ENCODE measurements around the gene ZBTB4. TPM values are rescaled to one million over a fixed set of nuclear protein-coding genes. Genes with fewer than 3 reads are reported as not detected.

Gene ZBTB4
- total and polyA plus RNA-seq, 12 donors: 17.8 to 80.1 (median 68.2) TPM

DNA sequence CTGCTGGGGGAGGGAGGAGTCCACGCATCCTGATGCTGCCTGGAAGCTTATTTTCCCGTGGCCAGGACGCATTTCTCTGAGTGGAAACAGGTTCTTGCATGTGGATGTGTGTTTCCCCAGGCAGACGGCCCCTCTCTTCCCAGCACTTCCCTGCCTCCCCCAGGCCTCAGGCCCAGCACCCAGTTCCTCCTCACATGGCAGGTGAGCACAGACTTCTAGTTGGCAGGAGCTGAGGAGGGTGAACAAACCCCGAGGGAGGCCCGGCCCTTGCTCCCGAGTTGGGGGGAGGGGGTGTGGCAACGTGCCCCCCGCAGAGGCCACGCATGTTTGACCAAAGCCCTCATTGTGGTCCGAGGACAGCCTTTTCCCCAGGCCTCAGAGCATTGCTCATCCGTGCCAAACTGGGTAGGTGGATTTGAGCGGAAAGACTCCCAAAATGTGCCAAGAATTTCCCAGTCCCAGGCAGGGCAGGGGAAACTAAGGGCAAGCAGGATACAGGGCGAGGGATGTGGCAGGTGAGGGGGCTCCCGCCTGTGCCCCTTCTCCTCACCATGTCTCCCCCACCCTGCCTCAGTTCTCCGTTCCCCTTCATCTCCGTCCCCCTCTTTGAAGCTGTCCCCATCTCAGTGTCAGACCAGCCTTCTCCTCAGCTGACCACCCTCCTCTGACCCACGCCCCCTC is 60.8 kb downstream of the ZBTB4 start:
- Histone ChIP-seq H3K4me1 (no peaks in the 10 kb centered on the region), H3K27me3 (no peaks in the 10 kb centered on the region), H3K27ac (no peak overlapping the region), H3K9me3 (no peaks in the 10 kb centered on the region), H3K4me3 (no peak overlapping the region), H3K36me3 (peaks cover 0 to 10% (median 0%) of the 10 kb centered on the region in 9 donors)
- ATAC-seq (no peak), DNase-seq (no peak)
- TF ChIP-seq, protein P1, sequence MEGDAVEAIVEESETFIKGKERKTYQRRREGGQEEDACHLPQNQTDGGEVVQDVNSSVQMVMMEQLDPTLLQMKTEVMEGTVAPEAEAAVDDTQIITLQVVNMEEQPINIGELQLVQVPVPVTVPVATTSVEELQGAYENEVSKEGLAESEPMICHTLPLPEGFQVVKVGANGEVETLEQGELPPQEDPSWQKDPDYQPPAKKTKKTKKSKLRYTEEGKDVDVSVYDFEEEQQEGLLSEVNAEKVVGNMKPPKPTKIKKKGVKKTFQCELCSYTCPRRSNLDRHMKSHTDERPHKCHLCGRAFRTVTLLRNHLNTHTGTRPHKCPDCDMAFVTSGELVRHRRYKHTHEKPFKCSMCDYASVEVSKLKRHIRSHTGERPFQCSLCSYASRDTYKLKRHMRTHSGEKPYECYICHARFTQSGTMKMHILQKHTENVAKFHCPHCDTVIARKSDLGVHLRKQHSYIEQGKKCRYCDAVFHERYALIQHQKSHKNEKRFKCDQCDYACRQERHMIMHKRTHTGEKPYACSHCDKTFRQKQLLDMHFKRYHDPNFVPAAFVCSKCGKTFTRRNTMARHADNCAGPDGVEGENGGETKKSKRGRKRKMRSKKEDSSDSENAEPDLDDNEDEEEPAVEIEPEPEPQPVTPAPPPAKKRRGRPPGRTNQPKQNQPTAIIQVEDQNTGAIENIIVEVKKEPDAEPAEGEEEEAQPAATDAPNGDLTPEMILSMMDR (IDR thresholded peaks at IDR 0.05): no peak
- 73 to 78% methylated on average over 18 of the region's 18 CpGs for WGBS, 2 donors
- intact Hi-C loops (cut with DNase I): no loop called here

DNA sequence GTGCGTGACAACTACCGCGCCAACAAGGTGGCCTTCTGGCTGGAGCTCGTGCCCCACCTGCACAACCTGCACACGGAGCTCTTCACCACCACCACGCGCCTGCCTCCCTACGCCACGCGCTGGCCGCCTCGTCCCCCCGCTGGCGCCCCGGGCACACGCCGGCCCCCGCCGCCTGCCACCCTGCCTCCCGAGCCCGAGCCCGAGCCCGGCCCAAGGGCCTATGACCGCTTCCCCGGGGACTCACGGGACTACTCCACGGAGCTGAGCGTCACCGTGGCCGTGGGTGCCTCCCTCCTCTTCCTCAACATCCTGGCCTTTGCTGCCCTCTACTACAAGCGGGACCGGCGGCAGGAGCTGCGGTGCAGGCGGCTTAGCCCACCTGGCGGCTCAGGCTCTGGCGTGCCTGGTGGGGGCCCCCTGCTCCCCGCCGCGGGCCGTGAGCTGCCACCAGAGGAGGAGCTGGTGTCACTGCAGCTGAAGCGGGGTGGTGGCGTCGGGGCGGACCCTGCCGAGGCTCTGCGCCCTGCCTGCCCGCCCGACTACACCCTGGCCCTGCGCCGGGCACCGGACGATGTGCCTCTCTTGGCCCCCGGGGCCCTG is 62.3 kb downstream of the ZBTB4 start:
- DNase-seq (no peak), ATAC-seq (no peak)
- TF ChIP-seq, protein P1 (IDR thresholded peaks at IDR 0.05): no peak
- Histone ChIP-seq H3K4me1 (no peaks in the 10 kb centered on the region), H3K27ac (no peak overlapping the region), H3K36me3 (peaks cover 0 to 10% (median 0%) of the 10 kb centered on the region in 9 donors), H3K9me3 (no peaks in the 10 kb centered on the region), H3K27me3 (no peaks in the 10 kb centered on the region), H3K4me3 (no peak overlapping the region)
- 95 to 96% methylated on average over 49 to 54 of the region's 54 CpGs for WGBS, 2 donors
- intact Hi-C loops (cut with DNase I): no loop called here

DNA sequence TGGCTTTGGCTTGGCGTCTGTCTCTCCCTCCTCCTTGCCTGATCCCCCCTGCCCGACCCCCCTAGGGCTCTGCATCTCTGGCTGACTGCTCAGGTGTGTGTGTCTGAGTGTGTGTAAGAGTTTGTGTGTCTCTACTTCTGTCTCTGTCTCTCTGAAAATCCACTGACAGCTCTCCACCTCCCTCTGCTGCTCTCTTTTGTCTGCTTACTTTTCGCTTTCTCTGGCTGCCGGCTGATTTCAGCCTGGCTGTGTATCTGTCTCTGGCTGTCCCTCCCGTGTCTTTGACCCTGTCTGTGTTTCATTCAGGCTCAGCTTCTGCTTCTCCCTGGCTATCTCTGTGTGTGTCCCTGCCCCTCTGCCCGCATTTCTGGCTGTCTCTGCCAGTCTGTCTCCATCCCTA is 63.1 kb downstream of the ZBTB4 start:
- DNase-seq (no peak), ATAC-seq (no peak)
- 79 to 86% methylated on average over 6 of the region's 6 CpGs for WGBS, 2 donors
- Histone ChIP-seq H3K9me3 (no peaks in the 10 kb centered on the region), H3K36me3 (peaks cover 0 to 10% (median 0%) of the 10 kb centered on the region in 9 donors), H3K4me3 (no peak overlapping the region), H3K27ac (no peak overlapping the region), H3K4me1 (no peaks in the 10 kb centered on the region), H3K27me3 (no peaks in the 10 kb centered on the region)
- TF ChIP-seq, protein P1 (IDR thresholded peaks at IDR 0.05): no peak
- intact Hi-C loops (cut with DNase I): no loop called here

DNA sequence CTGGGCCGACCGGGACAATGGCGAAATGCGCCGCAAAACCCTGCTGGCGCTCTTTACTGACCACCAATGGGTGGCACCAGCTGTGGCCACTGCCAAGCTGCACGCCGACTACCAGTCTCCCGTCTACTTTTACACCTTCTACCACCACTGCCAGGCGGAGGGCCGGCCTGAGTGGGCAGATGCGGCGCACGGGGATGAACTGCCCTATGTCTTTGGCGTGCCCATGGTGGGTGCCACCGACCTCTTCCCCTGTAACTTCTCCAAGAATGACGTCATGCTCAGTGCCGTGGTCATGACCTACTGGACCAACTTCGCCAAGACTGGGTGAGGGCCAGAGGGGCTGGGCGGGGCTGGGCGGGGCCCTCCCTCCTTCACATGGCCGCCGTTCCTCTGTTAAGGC is 63.6 kb downstream of the ZBTB4 start:
- Histone ChIP-seq H3K9me3 (no peaks in the 10 kb centered on the region), H3K36me3 (peaks cover 0 to 10% (median 0%) of the 10 kb centered on the region in 9 donors), H3K4me1 (no peaks in the 10 kb centered on the region), H3K27me3 (no peaks in the 10 kb centered on the region), H3K4me3 (no peak overlapping the region), H3K27ac (no peak overlapping the region)
- intact Hi-C loops (cut with DNase I): no loop called here
- DNase-seq (no peak), ATAC-seq (no peak)
- WGBS, 2 donors: 89 to 94% methylated on average over 23 of the region's 23 CpGs
- TF ChIP-seq, protein P1 (IDR thresholded peaks at IDR 0.05): no peak

Data from heart right ventricle (tissue), 16 donors.